ENCODE data around the gene GUCA2B. TPM values are rescaled to one million over a fixed set of nuclear protein-coding genes. Genes with fewer than 3 reads are reported as not detected.

GUCA2B gene
- polyA plus RNA-seq, 1 donor (not counting 4 experiments of a cell fraction or from before 2014, with no cell fraction given): not detected

GRCh38 chr1:42168391-42168670, 15.1 kb downstream of the GUCA2B start:
- DNase-seq (ENCODE audit: low read depth, low spot score) (no peak), FAIRE-seq (no peak)
- TF ChIP-seq CTCF (optimal IDR thresholded peaks at IDR 0.05 in 1 of 3, IDR thresholded peaks at IDR 0.05 in 1 of 3, conservative IDR thresholded peaks at IDR 0.05 in 1 of 3; ENCODE audit: extremely low read depth in 1 of 3, insufficient read depth in 2 of 3, low read length in 3 of 3) (no peak), EZH2 (IDR thresholded peaks at IDR 0.05; ENCODE audit: low read length) (no peak)
- Histone ChIP-seq H2AFZ (ENCODE audit: control insufficient read depth, low read length) (no peak overlapping the region), H3K9me1 (ENCODE audit: control insufficient read depth, extremely low read depth, insufficient read depth, low read length) (peaks cover 6% of the 10 kb centered on the region), H3K9ac (ENCODE audit: control insufficient read depth, extremely low read depth, insufficient read depth, low read length) (no peak overlapping the region), H3K4me1 (ENCODE audit: control insufficient read depth, extremely low read depth, insufficient read depth, low read length) (peaks cover 29% of the 10 kb centered on the region), H3K9me3 (ENCODE audit: control insufficient read depth, low read depth, low read length) (no peaks in the 10 kb centered on the region), H3K79me2 (ENCODE audit: control insufficient read depth, insufficient read depth, low read length) (no peaks in the 10 kb centered on the region), H3K27ac (ENCODE audit: control insufficient read depth, insufficient read depth, low read length) (no peak overlapping the region), H3K4me2 (ENCODE audit: control insufficient read depth, extremely low read depth, insufficient read depth, low read depth, low read length) (no peak overlapping the region), H3K4me3 (ENCODE audit: control insufficient read depth in 2 of 3, extremely low read depth in 1 of 3, insufficient read depth in 2 of 3, low read depth in 1 of 3, low read length in 3 of 3) (no peak overlapping the region), H4K20me1 (ENCODE audit: control insufficient read depth, extremely low read depth, insufficient read depth, low read length) (no peaks in the 10 kb centered on the region), H3K27me3 (ENCODE audit: control insufficient read depth, extremely low read depth, insufficient read depth, low read length) (no peaks in the 10 kb centered on the region), H3K36me3 (ENCODE audit: control insufficient read depth in 2 of 2, extremely low read depth in 1 of 2, insufficient read depth in 2 of 2, low read length in 2 of 2) (no peaks in the 10 kb centered on the region)
- dilution Hi-C loops (cut with MboI; ENCODE audit: extremely low pct_ligation_motif_present, low sequenced_read_pairs): no loop called here

- Histone ChIP-seq H3K9me1 (ENCODE audit: control insufficient read depth, extremely low read depth, insufficient read depth, low read length) (peaks cover 6% of the 10 kb centered on the region), H3K4me2 (ENCODE audit: control insufficient read depth, extremely low read depth, insufficient read depth, low read depth, low read length) (no peak overlapping the region), H2AFZ (ENCODE audit: control insufficient read depth, low read length) (no peak overlapping the region), H3K4me3 (ENCODE audit: control insufficient read depth in 2 of 3, extremely low read depth in 1 of 3, insufficient read depth in 2 of 3, low read depth in 1 of 3, low read length in 3 of 3) (no peak overlapping the region), H4K20me1 (ENCODE audit: control insufficient read depth, extremely low read depth, insufficient read depth, low read length) (no peaks in the 10 kb centered on the region), H3K36me3 (ENCODE audit: control insufficient read depth in 2 of 2, extremely low read depth in 1 of 2, insufficient read depth in 2 of 2, low read length in 2 of 2) (no peaks in the 10 kb centered on the region), H3K79me2 (ENCODE audit: control insufficient read depth, insufficient read depth, low read length) (no peaks in the 10 kb centered on the region), H3K4me1 (ENCODE audit: control insufficient read depth, extremely low read depth, insufficient read depth, low read length) (peaks cover 34% of the 10 kb centered on the region), H3K9ac (ENCODE audit: control insufficient read depth, extremely low read depth, insufficient read depth, low read length) (no peak overlapping the region), H3K27me3 (ENCODE audit: control insufficient read depth, extremely low read depth, insufficient read depth, low read length) (no peaks in the 10 kb centered on the region), H3K27ac (ENCODE audit: control insufficient read depth, insufficient read depth, low read length) (no peak overlapping the region), H3K9me3 (ENCODE audit: control insufficient read depth, low read depth, low read length) (no peaks in the 10 kb centered on the region)
- FAIRE-seq (no peak), DNase-seq (ENCODE audit: low read depth, low spot score) (no peak)
- no peak for TF ChIP-seq CTCF (optimal IDR thresholded peaks at IDR 0.05 in 1 of 3, IDR thresholded peaks at IDR 0.05 in 1 of 3, conservative IDR thresholded peaks at IDR 0.05 in 1 of 3; ENCODE audit: extremely low read depth in 1 of 3, insufficient read depth in 2 of 3, low read length in 3 of 3)
- no peak for TF ChIP-seq EZH2 (IDR thresholded peaks at IDR 0.05; ENCODE audit: low read length)
- dilution Hi-C loops (cut with MboI; ENCODE audit: extremely low pct_ligation_motif_present, low sequenced_read_pairs): no loop called here
Measured at GRCh38 chr1:42168763-42169162, 15.6 kb downstream of the GUCA2B start.

All from keratinocyte (primary cell).